ENCODE results near the gene HOXD1.

Gene HOXD1

DNA sequence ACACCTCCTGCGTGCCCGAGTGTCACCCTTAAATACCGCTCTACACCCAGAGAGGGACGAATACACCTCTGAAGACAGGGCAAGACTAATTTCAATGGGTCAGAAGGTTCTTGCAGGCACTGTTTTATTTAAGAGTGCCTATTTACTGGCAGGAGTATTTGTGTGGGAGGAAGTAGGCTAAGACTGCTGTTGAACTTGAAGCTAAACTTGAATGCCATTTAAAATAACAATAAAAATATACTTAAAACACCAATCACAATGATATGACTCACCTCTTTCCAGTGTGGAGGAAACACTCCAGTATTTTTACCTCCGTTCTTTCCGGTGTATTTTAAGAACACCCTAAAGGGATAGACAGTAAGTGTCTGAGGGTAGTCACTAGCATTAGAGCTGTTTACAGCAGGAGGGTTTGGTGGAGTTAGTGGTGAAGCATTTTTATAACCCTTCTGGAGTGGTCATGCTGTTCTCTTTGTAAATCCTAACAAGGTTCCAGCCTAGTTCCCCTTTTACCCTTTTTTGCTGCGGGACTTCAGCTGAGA, 9.6 kb upstream of the HOXD1 start:
- DNase-seq (ENCODE audit: low read depth in 4 of 4, low spot score in 1 of 4) = no peak

DNA sequence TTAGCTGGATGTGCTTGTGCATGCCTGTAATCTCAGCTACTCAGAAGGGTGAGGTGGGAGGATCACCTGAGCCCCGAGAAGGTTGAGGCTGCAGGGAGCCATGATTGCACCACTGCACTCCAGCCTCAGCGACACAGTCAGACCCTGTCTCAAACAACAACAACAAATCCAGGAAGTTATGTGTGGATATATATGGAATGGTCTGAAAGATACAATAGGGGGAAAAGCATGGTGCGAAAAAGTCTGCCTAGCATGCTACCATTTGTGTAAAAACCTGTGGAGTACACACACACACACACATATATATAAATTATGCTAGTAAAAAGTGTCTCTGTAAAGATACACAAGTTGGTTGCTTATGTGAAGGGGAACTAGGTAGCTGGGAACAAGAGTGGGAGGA, 6.9 kb upstream of the HOXD1 start:
- no peak for DNase-seq (ENCODE audit: low read depth in 4 of 4, low spot score in 1 of 4)

DNA sequence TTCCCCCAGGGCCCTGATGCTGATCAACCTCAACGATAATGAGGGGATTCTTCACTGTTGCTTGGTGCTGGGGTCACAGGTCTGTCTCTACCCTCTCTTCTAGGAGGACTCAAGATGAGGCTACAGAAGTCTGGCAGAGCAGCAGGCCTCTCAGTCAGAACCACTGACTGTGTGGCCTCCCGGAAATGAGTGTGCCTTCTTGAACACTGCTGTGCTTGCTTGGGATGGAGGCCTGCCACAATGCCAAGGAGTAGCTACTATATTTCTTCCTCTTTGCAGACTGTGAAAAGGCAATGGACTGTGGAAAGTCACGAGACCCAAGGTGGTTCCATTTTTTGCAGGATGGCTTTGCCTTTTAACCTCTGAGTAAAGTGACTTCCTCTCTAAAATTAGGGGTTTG, 5.8 kb upstream of the HOXD1 start:
- DNase-seq (ENCODE audit: low read depth in 4 of 4, low spot score in 1 of 4) = no peak

DNA sequence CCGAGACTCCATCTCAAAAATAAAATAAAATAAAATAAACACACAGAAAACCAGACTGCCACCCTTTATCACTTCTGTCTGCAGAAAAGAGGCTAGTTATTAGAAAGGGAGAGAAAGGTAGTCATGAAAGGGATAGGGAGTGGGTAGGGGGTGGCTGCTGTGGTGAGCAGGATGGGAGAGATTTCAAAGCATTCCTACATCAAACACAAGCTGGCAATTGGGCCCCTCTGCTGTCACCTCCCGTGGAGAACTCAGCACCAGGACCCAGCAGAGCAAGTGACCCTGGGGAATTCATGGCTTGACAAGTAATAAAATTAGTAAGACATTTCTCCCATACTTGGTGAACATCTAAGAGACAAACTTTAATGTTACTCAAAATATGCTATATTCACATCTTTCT, 3.7 kb upstream of the HOXD1 start:
- DNase-seq (ENCODE audit: low read depth in 4 of 4, low spot score in 1 of 4) = no peak

DNA sequence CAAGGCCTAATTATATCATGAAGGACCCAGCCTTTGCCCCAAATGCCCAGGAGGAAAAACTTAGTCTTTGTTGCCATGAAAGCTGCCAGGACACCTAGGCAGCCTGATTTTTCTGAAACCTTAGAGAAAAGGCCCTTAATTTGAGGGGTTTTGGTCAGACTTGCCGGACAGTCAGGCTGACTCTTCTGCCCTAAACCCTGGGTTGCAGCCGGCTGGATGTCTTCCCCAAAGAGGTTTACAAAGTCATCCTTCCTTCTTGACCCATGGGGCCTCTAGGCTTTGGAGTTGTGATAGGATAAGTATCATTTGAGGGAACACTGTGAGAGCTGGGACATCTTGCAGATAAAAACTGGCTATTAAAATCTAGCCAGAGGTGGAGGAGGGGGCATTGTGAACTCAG, 2.4 kb upstream of the HOXD1 start:
- DNase-seq (ENCODE audit: low read depth in 4 of 4, low spot score in 1 of 4) = no peak

DNA sequence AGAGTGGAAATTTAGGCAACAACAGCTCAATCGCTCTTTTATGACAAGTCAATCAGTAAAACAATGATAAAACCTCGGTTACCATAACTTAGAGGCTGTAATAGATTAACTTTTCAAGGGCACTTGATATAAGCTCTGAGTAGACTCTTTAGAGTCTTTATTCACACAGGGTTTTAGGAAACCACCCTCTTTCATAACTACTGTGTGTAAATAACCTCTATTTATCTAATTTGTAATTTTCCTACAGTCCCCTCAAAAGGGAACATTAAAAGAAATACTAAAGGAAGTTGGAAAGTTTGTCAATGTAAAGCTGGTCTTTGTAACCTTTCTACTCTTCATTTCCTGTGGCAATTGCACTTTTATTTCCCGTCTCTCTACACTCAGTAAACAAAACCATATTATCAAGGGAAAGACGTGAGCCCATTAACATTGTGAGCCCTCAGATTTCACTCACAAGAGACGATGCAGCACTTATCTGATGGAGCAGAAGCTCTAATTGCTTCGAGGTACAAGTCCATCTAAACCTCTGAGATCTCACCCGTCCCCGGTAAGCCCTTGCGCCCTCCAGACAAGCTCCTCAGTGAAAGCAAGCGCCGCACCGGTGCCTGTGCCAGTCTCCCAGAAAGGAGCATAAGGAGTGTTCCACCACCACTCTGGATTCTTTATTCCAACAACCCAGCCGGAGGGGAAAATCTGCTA, 1.1 kb upstream of the HOXD1 start:
- no peak for DNase-seq (ENCODE audit: low read depth in 4 of 4, low spot score in 1 of 4)

DNA sequence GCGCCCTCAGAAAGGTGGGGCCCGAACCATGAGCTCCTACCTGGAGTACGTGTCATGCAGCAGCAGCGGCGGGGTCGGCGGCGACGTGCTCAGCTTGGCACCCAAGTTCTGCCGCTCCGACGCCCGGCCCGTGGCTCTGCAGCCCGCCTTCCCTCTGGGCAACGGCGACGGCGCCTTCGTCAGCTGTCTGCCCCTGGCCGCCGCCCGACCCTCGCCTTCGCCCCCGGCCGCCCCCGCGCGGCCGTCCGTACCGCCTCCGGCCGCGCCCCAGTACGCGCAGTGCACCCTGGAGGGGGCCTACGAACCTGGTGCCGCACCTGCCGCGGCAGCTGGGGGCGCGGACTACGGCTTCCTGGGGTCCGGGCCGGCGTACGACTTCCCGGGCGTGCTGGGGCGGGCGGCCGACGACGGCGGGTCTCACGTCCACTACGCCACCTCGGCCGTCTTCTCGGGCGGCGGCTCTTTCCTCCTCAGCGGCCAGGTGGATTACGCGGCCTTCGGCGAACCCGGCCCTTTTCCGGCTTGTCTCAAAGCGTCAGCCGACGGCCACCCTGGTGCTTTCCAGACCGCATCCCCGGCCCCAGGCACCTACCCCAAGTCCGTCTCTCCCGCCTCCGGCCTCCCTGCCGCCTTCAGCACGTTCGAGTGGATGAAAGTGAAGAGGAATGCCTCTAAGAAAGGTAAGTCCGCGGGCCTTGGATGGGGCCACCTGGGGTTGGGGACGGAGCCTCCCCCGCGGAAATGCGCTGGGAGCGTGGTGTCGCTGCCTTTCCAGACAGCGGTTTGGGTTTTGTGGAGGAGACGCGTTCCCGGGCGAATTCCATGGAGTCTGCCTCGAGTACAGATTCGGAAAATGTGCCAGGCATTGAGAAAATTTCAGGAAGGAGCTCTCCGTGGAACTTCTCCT, 559 bp downstream of the HOXD1 start:
- no peak for DNase-seq (ENCODE audit: low read depth in 4 of 4, low spot score in 1 of 4)

DNA sequence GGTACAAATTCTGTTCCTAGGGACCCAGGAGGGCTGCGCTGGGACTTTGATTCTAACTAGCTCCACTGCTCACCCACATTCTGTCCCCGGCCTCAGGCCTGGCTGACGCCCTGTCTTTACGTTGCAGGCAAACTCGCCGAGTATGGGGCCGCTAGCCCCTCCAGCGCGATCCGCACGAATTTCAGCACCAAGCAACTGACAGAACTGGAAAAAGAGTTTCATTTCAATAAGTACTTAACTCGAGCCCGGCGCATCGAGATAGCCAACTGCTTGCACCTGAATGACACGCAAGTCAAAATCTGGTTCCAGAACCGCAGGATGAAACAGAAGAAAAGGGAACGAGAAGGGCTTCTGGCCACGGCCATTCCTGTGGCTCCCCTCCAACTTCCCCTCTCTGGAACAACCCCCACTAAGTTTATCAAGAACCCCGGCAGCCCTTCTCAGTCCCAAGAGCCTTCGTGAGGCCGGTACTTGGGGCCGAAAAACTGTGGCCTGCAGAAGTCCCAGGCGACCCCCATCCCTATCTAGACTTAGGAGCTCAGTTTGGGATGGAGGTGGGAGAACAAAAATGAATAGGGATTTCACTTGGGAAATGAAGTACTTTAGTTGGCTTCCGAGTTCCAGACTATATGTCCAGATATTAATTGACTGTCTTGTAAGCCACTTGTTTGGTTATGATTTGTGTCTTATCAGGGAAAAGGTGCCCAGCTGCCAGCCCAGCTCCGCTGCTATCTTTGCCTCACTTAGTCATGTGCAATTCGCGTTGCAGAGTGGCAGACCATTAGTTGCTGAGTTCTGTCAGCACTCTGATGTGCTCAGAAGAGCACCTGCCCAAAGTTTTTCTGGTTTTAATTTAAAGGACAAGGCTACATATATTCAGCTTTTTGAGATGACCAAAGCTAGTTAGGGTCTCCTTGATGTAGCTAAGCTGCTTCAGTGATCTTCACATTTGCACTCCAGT, 1.5 kb downstream of the HOXD1 start:
- no peak for DNase-seq (ENCODE audit: low read depth in 4 of 4, low spot score in 1 of 4)

DNA sequence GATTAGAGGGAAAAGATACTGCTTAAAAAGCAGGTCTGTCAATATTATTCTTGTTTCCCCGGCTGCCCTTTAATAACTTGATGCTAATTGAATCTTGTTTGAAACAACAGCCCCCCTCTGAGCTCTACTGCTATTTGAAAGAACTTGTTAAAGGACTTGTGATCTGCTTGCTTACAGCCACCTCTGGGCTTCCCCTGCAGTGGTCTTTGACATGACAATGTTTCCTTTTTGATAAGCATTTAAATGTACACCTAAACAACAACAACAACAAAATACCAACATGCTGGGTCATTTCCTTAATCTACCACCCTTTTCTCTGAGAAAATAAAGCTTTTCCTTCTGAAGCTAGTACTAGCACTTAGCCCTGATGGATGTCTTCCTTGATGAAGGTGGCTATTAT, 3.9 kb downstream of the HOXD1 start:
- no peak for DNase-seq (ENCODE audit: low read depth in 4 of 4, low spot score in 1 of 4)

DNA sequence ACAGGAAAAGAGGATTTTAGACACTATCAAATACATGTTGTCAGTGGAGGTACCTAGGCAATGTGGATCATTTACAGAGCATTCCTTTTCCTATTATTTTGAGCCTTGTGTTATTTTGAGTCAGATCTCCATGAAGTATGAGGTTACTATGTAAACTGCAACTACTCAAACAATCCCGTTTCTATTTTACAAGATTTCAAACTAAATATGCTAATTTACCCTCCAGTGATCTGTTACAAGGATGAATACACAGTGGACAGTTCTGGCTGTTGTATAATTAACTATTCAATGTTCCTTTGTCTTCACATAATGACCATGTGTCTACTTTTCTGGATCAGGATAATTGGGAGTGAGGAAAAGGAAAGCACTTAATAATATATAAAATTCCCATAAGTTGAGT, 4.6 kb downstream of the HOXD1 start:
- DNase-seq (ENCODE audit: low read depth in 4 of 4, low spot score in 1 of 4) = no peak

DNA sequence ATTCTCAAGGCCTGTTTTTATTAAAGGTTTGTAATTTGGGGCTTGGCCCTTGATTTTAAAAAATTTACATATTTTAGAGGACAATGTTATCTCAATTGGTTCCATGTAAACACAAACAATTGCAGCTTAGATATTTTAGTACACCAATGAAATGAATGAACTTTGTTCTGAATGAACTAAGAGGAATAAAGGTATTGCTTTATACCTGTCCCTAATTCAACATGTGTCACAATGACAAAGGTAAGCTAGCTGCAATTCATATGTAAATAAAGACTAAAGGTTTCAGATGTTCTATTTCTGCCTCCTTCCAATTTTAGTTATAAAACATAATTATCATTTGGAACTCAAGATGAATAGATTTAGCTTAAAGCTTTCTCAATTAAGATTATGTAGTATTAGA, 11.4 kb downstream of the HOXD1 start:
- DNase-seq (ENCODE audit: low read depth in 4 of 4, low spot score in 1 of 4) = no peak

DNA sequence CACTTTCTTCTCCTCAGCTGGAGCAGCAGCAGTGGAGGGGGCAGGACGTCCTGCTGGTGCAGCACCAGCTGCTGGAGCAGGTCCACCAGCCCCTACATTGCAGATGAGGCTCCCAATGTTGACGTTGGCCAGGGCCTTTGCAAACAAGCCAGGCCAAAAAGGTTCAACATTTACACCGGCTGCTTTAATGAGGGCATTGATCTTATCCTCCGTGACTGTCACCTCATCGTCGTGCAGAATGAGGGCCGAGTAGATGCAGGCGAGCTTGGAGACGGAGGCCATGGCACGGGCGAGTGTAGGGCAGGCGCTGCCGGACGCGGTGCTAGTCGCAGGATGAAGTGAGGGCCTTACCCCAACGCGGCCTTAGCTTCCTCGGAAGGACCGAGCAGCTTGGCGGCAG, 12.5 kb downstream of the HOXD1 start:
- DNase-seq (ENCODE audit: low read depth in 4 of 4, low spot score in 1 of 4) = no peak

DNA sequence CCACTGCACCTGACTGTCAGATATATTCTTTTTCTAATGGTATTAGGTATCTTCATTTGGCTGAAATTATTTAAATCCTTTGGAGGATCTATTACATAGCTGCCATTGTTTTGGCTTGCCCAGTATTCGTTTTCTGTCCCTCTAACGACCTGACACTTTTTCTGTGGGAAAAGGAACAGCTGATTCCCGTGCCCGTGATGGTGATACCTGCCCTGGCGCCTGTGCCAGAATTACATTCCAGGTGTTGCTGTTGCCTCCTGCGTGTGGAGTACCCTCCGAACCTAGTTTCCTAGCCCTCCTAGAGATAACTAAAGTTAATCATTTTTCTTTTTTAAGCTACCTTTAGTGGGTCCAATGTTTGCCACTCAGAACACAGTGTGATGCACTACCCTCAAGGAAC, 14.0 kb downstream of the HOXD1 start:
- DNase-seq (ENCODE audit: low read depth in 4 of 4, low spot score in 1 of 4) = no peak

DNA sequence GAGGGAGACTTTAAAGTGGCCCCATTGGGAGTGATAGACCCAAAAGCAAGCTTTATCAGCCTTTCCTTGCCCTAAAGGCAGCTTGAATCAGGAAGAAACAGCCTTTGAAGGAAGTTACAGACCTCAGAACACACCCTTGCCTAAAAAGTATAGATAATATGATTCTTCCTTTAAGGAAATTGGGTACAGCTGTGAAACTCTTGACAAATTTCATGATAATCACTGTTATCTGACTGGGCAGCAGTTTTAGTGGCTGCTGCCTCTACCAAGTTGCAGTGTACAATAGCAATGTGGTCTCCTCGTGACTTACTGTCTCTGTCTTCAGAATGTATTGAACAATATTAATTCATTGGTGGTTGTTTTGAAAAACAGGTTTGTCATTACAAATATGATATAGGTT, 16.7 kb downstream of the HOXD1 start:
- DNase-seq (ENCODE audit: low read depth in 4 of 4, low spot score in 1 of 4) = no peak

DNA sequence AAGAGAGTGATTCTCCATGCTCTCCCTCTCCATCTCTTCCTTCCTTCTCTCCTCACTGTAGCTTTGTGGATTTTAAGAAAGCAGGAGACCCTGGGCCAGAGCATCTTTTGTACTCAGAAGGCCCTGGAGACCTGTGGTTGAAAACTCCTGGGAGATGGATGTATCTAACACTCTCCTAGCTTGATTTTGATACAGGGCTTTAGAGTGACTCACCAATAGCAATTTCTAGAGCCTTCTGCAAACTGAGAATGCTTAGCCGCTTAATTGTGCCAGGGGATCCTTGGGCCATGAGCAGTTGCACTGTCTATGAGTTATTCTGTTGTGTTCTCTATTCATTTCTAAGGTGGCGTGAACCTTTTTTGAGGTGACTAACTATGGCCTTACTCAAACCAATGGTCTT, 17.7 kb downstream of the HOXD1 start:
- DNase-seq (ENCODE audit: low read depth in 4 of 4, low spot score in 1 of 4) = no peak

DNA sequence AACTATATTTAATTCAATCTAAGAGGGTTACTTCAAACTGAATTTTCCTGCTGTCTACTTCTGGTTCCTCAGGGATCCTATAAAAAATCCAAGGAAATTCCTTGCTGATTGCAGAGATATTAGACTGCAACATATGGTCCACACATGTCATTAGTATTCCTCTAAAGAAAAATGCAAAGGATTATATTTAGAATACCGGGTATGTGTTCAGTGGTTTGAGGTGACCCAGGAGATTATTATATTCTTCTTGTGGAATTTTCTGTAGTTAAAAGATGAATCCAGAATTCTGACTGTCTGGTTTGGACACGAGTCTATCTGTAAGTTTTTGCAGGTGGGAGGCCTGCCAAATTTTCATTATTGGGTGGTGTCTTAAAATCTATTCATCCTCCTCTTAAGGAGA, 18.2 kb downstream of the HOXD1 start:
- DNase-seq (ENCODE audit: low read depth in 4 of 4, low spot score in 1 of 4) = no peak

DNA sequence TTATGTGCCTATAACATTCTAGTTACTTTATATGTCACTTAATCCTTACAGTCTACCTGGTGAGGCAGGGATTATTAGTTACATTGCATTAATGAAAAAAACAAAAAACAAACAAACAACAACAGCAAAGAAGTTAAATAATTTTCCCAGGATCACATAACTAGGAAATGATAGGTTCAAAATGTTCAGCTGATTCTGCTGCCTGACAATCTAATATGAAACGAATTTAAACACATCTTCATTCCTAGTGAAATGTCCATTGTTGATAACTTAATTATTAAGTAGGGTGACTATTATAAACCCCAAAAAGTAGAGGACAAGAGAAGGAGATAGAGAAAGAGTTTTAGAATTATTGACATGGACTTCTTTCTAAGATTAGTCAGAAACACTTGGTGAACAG, 22.6 kb downstream of the HOXD1 start:
- no peak for DNase-seq (ENCODE audit: low read depth in 4 of 4, low spot score in 1 of 4)

DNA sequence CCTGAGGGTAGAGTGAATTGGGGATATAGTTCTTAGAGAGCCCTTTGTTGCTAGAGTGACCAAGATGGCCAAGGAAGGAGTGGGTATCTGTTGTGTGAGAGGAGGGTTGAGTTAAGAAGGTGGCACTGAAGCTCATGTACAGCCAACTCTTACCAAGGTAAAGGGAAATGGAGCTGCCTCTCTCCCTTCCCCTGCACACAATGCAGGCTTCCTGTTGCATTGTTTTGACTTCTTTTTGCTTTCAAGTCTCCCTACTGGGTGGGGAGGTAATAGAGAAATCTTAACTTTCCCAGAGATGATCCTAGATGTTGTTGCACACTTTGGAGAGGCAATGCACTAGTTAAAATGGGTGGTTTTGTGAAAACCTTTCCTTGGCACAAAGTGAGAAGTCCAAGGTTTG, 23.8 kb downstream of the HOXD1 start:
- no peak for DNase-seq (ENCODE audit: low read depth in 4 of 4, low spot score in 1 of 4)

DNA sequence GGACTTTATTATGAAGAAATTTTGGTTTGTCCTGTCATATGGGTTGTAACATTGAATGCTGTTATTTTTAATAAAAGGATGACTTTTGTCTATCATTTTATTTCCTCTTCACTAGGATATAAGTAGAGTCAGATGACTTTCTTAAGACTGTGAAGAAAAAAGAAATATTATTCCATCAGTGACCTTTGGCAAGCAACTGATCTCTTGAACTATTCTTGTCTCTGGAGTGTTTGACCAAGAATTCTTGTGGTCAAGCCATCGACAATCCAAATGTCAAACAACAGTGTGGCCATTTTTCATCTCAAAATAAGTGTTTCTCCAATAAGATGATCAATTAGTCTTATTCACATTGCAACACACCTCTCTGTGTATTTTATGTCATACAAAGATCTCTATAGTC, 24.9 kb downstream of the HOXD1 start:
- DNase-seq (ENCODE audit: low read depth in 4 of 4, low spot score in 1 of 4) = no peak

DNA sequence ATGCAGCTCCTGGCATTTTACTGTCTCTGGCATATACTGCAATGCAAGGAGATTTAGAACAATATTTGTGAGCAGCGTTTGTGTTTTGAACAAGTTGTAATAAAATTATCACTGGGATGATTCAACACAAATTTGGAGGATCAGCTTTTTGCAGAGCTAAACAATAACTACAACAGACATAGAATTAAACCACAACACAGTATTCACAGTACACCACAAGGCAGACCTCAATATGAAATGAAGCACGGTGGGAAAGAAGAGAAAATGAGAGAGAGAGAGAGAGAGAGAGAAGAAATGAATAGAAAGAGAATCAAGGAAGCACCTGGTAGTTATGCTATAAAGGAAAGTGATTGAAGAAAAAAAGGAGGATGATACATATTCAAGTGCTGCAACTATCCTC, 39.4 kb downstream of the HOXD1 start:
- DNase-seq (ENCODE audit: low read depth in 4 of 4, low spot score in 1 of 4) = no peak

DNA sequence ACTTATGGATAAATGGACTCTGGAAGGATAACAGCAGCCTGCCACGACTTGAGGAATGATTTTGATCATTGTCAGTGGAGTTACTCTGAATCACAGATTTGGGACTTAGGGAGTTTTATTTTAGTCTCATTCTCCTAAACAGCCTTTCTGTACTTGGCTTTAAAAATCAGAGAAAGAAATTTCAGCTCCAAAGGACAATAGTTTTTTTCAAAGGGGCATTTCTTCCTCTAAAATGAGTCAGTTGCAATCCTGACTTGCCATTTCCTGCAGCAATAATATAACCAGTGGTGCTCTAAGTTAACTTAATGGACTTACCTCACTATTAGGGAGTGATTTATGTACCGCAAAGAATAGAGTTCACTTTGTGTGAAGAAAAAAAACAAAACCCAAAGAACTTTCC, 45.7 kb downstream of the HOXD1 start:
- no peak for DNase-seq (ENCODE audit: low read depth in 4 of 4, low spot score in 1 of 4)
